HepG2 (cell line): ENCODE measurements around the gene LCN1. TPM values are rescaled to one million over a fixed set of nuclear protein-coding genes. Genes with fewer than 3 reads are reported as not detected.
A peak's percentile ranks its signal among the peaks of the same experiment; 100 is the strongest.

Source experiments
- ARHGAP35 ChIP-seq: sonication (generic); formaldehyde crosslinking; IDR thresholded peaks from 2 replicates; pipeline ENCODE4 v1.9.0; 2022; ENCODE audit warnings: mild to moderate bottlenecking, inconsistent platforms, moderate library complexity, missing genetic modification reagents, borderline replicate concordance
- ATAD3A ChIP-seq: sonication (generic); formaldehyde crosslinking; IDR thresholded peaks from 2 replicates; pipeline ENCODE4 v1.4.0; 2020; ENCODE audit warnings: missing genetic modification reagents
- CBX5 ChIP-seq: sonication (generic); formaldehyde crosslinking; IDR thresholded peaks from 2 replicates; pipeline ENCODE4 v1.4.0; 2020; ENCODE audit warnings: missing genetic modification reagents, borderline replicate concordance
- HIVEP1 ChIP-seq: sonication (generic); formaldehyde crosslinking; IDR thresholded peaks from 2 replicates; pipeline ENCODE4 v1.4.0; 2020; ENCODE audit warnings: mild to moderate bottlenecking, missing genetic modification reagents
- IKZF4 ChIP-seq: sonication (generic); formaldehyde crosslinking; IDR thresholded peaks from 2 replicates; pipeline ENCODE4 v1.5.1; 2020; ENCODE audit warnings: borderline replicate concordance, mild to moderate bottlenecking, low read depth, missing genetic modification reagents; ENCODE audit errors: not compliant biosample characterization
- KLF6 ChIP-seq: IDR thresholded peaks from 2 replicates; pipeline ENCODE4 v1.8.0; 2016; ENCODE audit warnings: missing biosample characterization, missing genetic modification reagents
- RAD21 ChIP-seq: fragments of 450-650 bp; formaldehyde crosslinking; IDR thresholded peaks from 2 replicates; pipeline ENCODE4 v1.5.0; 2020; ENCODE audit warnings: mild to moderate bottlenecking
- WIZ ChIP-seq: sonication (generic); formaldehyde crosslinking; IDR thresholded peaks from 2 replicates; pipeline ENCODE4 v1.5.1; 2020; ENCODE audit warnings: mild to moderate bottlenecking, missing genetic modification reagents
- YEATS2 ChIP-seq: sonication (generic); formaldehyde crosslinking; IDR thresholded peaks from 2 replicates; pipeline ENCODE4 v1.4.0; 2020; ENCODE audit warnings: missing genetic modification reagents, borderline replicate concordance
- ZFP36L2 ChIP-seq: sonication (generic); formaldehyde crosslinking; IDR thresholded peaks from 2 replicates; pipeline ENCODE4 v1.4.0; 2020; ENCODE audit warnings: missing genetic modification reagents
- ZNF768 ChIP-seq: sonication (generic); formaldehyde crosslinking; IDR thresholded peaks from 2 replicates; pipeline ENCODE4 v1.4.0; 2020; ENCODE audit warnings: missing genetic modification reagents
- ZNF772 ChIP-seq: sonication (generic); formaldehyde crosslinking; IDR thresholded peaks from 2 replicates; pipeline ENCODE4 v1.5.0; 2020; ENCODE audit warnings: mild to moderate bottlenecking, missing genetic modification reagents
- polyA plus RNA-seq, 8 experiments: library from polyadenylated mRNA; depleted of rRNA in 3 of 8; stranded (reverse) in 7 of 8; unstranded in 1 of 8; fragments of >200 nt; fragmentation: Illumina TruSeq in 4 of 8; extraction: Trizol in 4 of 8; gene quantifications; 2 replicates each; pipeline versions ENCODE4 v1.2.1 to v1.2.3, GENCODE V29; 2011 to 2016; ENCODE audit warnings: low read depth in 4 of 8, missing spikeins in 1 of 8, mixed read lengths in 1 of 8; ENCODE audit not compliant: insufficient read depth in 1 of 8
- total RNA-seq, 5 experiments: library from RNA; depleted of rRNA; stranded (reverse); fragments of >200 nt; fragmentation: Illumina TruSeq; extraction: Trizol; gene quantifications; 2 replicates each; pipeline ENCODE4 v1.2.3, GENCODE V29; 2016; ENCODE audit warnings: low read depth in 1 of 5
- TF ChIP-seq, protein P1 (sequence below): sonication (generic); formaldehyde crosslinking; IDR thresholded peaks from 2 replicates; pipeline ENCODE4 v1.5.0; 2020; ENCODE audit warnings: missing genetic modification reagents
- TF ChIP-seq, protein P2 (sequence below): sonication (generic); formaldehyde crosslinking; IDR thresholded peaks from 2 replicates; pipeline ENCODE4 v1.4.0; 2020; ENCODE audit warnings: missing genetic modification reagents
- TF ChIP-seq, protein P3 (sequence below): sonication (generic); formaldehyde crosslinking; IDR thresholded peaks from 2 replicates; pipeline ENCODE4 v1.4.0; 2020; ENCODE audit warnings: missing genetic modification reagents, borderline replicate concordance
- TF ChIP-seq, protein P4 (sequence below): IDR thresholded peaks from 2 replicates; pipeline ENCODE4 v1.6.1; 2012; ENCODE audit warnings: low read length, improper control_type of control experiment

LCN1 gene
- total and polyA plus RNA-seq, 2 of the 13 experiments (the other 11 are each of a cell fraction or from before 2014, with no cell fraction given) = not detected

DNA sequence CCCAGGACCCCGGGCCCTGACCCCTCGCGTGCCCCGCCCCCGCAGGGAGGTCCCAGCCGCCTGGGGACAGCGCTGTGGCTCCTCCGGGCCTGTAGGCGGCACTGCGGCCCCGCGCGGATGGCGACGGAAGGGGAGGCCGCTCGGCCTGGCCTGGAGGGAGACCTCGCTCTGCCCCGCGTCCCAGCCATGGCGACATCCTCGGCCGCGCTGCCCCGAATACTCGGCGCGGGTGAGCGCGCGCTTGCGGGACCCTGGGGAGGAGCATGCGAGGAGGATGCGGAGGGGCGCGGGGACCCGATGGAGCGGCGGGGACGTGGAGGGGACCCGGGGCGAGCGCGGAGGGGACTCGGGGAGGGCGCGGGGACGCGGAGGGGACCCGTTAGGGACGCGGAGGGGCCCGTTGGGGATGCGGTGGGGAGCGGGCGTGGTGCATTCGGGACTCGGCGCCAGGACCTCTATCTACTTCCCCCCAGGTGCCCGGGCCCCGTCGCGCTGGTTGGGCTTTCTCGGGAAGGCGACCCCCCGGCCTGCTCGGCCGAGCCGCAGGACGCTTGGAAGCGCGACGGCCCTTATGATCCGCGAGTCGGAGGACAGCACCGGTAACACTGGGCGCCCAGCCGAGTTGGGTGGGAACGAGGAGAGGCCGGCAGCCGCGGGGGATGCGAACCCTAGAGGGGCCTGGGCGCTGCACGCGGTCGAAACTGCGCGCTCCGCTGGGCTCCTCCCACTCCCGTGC lies 20.5 kb upstream of the LCN1 start, which contains the start of gene MRPS2 (continued):
- TF ChIP-seq, protein P1, sequence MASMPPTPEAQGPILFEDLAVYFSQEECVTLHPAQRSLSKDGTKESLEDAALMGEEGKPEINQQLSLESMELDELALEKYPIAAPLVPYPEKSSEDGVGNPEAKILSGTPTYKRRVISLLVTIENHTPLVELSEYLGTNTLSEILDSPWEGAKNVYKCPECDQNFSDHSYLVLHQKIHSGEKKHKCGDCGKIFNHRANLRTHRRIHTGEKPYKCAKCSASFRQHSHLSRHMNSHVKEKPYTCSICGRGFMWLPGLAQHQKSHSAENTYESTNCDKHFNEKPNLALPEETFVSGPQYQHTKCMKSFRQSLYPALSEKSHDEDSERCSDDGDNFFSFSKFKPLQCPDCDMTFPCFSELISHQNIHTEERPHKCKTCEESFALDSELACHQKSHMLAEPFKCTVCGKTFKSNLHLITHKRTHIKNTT (CRISPR knock-in tag) = no peak
- TF ChIP-seq ZNF768 (peak; percentile 73), CBX5 (peak; percentile 68; the same call in 1 of the 2 replicates), KLF6 (0 out of 2 replicates have a peak, but pooled peaks have one; percentile 52), ZFP36L2 (CRISPR knock-in tag) (0 out of 2 replicates have a peak, but pooled peaks have one; percentile 45), YEATS2 (CRISPR knock-in tag) (peak; percentile 89), ATAD3A (peak; percentile 26; the same call in 1 of the 2 replicates), IKZF4 (CRISPR knock-in tag) (peak; percentile 79), HIVEP1 (CRISPR knock-in tag) (no peak; the same call in 1 of the 2 replicates), ARHGAP35 (CRISPR knock-in tag) (peak; percentile 56; the same call in 1 of the 2 replicates), RAD21 (peak; percentile 58), ZNF772 (CRISPR knock-in tag) (peak; percentile 51; the same call in 1 of the 2 replicates), WIZ (CRISPR knock-in tag) (peak; percentile 89; the same call in 1 of the 2 replicates)
- TF ChIP-seq, protein P2, sequence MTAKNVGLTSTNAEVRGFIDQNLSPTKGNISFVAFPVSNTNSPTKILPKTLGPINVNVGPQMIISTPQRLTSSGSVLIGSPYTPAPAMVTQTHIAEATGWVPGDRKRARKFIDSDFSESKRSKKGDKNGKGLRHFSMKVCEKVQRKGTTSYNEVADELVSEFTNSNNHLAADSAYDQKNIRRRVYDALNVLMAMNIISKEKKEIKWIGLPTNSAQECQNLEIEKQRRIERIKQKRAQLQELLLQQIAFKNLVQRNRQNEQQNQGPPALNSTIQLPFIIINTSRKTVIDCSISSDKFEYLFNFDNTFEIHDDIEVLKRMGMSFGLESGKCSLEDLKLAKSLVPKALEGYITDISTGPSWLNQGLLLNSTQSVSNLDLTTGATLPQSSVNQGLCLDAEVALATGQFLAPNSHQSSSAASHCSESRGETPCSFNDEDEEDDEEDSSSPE (CRISPR knock-in tag) = peak; percentile 54; the same call in 1 of the 2 replicates
- TF ChIP-seq, protein P3, sequence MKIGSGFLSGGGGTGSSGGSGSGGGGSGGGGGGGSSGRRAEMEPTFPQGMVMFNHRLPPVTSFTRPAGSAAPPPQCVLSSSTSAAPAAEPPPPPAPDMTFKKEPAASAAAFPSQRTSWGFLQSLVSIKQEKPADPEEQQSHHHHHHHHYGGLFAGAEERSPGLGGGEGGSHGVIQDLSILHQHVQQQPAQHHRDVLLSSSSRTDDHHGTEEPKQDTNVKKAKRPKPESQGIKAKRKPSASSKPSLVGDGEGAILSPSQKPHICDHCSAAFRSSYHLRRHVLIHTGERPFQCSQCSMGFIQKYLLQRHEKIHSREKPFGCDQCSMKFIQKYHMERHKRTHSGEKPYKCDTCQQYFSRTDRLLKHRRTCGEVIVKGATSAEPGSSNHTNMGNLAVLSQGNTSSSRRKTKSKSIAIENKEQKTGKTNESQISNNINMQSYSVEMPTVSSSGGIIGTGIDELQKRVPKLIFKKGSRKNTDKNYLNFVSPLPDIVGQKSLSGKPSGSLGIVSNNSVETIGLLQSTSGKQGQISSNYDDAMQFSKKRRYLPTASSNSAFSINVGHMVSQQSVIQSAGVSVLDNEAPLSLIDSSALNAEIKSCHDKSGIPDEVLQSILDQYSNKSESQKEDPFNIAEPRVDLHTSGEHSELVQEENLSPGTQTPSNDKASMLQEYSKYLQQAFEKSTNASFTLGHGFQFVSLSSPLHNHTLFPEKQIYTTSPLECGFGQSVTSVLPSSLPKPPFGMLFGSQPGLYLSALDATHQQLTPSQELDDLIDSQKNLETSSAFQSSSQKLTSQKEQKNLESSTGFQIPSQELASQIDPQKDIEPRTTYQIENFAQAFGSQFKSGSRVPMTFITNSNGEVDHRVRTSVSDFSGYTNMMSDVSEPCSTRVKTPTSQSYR = peak; percentile 30; the same call in 1 of the 2 replicates
- TF ChIP-seq, protein P4, sequence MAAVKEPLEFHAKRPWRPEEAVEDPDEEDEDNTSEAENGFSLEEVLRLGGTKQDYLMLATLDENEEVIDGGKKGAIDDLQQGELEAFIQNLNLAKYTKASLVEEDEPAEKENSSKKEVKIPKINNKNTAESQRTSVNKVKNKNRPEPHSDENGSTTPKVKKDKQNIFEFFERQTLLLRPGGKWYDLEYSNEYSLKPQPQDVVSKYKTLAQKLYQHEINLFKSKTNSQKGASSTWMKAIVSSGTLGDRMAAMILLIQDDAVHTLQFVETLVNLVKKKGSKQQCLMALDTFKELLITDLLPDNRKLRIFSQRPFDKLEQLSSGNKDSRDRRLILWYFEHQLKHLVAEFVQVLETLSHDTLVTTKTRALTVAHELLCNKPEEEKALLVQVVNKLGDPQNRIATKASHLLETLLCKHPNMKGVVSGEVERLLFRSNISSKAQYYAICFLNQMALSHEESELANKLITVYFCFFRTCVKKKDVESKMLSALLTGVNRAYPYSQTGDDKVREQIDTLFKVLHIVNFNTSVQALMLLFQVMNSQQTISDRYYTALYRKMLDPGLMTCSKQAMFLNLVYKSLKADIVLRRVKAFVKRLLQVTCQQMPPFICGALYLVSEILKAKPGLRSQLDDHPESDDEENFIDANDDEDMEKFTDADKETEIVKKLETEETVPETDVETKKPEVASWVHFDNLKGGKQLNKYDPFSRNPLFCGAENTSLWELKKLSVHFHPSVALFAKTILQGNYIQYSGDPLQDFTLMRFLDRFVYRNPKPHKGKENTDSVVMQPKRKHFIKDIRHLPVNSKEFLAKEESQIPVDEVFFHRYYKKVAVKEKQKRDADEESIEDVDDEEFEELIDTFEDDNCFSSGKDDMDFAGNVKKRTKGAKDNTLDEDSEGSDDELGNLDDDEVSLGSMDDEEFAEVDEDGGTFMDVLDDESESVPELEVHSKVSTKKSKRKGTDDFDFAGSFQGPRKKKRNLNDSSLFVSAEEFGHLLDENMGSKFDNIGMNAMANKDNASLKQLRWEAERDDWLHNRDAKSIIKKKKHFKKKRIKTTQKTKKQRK = no peak
